Stimulated activated CD8-positive, alpha-beta memory T cell treated with anti-CD3 and anti-CD28 coated beads, Interleukin-7, amount 100 ng/mL, for 24 hours (primary cell): ENCODE results near the gene GPR152.
A peak's percentile ranks its signal among the peaks of the same experiment; 100 is the strongest.
"Not testable (repeated sequence)": the region's sequence is repeated elsewhere in the genome, so short reads cannot be mapped to it uniquely, and the experiment has no call there.

Source experiments
- DNase-seq: peaks from one replicate; pipeline ENCODE4 v3.0.0-alpha.2; 2020; ENCODE audit warnings: low read depth

GPR152 gene

DNA sequence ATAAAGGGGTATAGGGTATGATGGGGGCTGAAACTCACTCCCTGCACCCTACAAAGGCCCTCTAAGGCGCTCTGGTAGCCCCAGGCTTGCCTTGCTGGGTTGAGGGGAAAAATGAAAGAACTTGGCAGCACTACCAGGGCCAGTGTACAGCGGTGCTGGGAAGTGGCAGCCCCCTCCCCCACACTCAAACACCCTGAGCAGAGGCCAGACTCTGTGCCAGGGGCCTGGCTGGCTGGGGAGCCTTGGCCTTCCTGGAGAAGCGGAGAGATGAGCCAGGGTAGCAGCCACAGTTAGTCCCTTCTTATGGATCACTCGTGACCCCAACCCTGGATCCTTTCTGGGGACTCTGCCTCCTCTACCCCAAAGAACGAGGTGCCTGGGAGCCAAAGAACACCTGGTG, 13.8 kb upstream of the GPR152 start:
- DNase-seq = no peak

DNA sequence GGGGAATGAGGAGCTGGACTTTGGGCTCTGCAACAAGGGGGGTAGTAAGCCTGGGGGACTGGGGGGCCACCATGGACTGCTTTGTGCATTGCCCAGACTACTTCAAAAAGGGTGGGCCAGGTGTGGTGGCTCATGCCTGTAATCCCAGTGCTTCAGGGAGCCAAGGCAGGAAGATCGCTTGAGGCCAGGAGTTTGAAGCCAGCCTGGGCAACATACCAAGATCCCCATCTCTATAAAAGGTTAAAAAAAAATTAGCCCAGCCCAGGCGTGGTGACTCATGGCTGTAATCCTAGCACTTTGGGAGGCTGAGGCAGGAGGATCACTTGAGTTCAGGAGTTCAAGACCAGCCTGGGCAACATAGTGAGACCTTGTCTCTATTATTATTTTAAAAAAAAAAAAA, 13.0 kb upstream of the GPR152 start:
- not testable (repeated sequence) for DNase-seq

DNA sequence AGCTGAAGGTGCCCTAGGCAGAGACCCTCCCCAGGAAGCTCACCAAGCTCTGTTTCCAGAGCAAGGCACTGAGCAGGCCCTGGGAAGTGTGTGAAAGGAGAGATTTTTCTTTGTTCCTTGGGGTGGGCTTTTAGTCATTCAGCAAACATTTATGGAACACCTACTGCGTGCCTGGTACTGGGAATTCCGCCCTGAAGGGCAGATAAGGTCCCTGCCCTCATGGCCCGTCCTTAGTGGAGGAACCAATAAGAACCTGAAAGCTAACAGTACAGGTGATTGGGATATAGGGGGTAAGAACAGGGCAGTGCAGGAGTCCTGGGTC, 12.6 kb upstream of the GPR152 start:
- DNase-seq = no peak

DNA sequence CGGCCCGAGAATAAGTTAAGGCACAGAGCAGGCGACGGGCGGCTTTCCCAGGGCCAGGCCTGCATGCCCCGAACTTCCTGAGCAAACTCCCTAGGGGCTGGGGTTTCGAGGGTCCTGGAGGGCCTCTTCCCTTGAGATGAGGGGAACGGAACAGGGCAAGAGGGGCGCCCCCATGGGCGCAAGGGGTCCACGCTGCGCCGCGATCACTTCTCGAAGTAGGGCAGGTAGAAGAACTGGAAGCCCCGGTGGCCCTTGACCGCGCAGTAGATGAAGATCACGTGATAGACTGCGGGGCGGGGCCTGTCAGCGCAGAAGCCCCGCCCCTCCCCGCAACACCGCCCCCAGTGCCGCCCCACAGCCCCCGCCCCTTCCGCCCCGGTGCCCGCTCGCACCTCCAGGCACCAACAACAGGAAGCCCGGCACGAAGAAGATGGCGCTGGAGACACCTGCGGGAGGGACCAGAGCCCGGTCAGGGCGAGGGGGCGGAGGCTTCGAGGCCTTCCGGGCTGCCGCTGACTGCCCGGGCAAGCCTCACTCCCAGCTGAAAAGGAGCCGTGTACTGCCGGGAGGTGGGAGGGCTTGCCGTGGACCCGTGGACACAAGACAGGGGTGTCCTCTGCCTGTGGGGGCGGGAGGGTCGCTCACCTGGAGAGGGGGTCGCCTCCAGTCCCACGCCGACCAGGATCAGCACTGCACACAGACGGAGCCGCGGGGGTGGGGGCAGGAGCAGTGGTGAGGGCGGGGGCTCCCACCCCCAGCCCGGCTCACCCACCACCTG, 12.1 kb upstream of the GPR152 start:
- DNase-seq = peak; percentile 78

DNA sequence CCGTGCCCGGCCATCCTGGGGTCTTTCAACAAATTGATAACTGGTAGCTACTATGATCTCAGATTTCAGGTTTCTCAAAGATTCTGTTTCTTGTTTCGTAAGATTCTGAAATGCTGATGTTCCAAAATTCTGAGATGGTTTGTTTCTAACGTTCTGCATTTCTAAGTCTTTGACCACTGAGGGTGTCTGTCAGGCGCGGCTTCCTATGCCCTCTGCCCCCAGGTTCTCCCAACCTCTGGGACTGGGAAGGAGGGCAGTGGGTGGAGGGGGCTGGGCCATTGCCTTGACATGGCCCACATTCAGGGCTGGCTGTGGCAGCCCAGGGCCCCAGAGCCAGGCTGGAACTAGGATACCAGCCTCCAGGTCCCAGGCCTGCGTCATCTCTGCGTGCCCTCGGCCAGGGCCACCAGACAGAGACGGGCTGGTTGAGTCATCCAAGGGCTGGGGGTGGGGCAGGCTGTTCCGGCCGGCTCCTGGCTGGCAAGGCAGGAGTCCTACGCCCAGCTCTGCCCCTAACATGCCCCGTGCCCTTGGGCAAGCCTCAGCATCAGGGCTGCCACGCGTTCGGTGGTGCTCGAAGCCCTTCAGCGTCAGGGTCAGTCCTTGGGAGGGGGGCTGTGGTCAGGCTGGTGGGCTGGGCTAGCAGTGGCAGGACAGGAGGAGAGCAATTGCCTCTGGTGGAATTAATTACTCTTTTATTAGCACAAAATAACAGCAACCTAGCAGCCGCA, 11.3 kb upstream of the GPR152 start:
- DNase-seq = no peak

DNA sequence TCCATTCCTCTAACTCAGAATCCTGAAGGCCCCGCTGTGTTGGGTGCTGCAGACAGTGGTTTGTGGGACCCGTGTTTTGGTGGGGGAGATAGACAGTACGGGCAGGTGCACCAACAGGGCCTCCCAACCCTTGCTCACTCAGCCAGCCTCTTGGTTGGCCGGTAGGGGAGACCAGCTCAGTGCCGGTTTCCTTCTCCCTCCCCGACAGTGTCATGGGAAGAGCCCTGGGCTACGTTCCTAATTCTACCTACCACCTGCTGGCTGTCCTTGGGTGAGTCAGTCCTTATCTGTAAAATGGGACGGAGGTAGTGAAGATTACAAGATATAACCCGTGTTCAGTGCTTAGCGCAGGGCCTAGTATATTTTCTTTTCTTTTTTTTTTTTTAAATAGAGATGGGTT, 10.7 kb upstream of the GPR152 start:
- no peak for DNase-seq

DNA sequence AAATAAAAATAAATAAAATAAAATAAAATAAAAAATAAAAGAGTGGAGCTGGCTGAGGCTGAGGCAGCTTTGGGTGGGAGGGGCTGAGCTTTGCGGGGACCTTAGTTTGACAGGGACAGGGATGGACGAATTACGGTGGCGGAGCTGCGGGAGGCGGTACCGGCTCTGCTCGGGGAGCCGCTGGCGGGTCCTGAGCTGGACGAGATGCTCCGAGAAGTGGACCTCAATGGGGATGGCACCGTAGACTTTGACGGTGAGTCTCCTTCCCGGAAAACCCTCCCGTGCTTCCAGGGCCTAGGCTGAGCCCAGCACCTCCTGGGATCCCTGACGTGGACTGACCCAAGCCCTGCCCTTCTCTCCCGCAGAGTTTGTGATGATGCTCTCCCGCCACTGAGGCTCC, 5.7 kb upstream of the GPR152 start:
- no peak for DNase-seq

DNA sequence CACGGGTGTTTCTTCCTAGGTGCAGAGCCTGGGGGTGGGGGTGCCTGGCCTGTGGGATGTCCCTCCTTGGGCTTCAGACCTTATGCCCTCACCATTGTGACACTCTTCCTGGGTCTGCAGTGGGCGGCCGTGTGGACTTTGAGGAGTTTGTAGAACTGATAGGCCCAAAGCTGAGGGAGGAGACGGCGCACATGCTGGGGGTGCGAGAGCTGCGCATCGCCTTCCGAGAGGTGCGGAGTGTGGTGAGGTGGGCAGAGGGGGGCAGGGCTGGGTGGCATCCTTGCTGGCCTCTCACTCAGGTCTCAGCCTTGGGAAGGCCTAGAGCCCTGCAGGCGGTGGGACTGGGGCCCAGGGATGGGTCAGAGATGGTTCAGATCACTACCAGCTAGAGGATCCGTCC, 4.9 kb upstream of the GPR152 start:
- no peak for DNase-seq

DNA sequence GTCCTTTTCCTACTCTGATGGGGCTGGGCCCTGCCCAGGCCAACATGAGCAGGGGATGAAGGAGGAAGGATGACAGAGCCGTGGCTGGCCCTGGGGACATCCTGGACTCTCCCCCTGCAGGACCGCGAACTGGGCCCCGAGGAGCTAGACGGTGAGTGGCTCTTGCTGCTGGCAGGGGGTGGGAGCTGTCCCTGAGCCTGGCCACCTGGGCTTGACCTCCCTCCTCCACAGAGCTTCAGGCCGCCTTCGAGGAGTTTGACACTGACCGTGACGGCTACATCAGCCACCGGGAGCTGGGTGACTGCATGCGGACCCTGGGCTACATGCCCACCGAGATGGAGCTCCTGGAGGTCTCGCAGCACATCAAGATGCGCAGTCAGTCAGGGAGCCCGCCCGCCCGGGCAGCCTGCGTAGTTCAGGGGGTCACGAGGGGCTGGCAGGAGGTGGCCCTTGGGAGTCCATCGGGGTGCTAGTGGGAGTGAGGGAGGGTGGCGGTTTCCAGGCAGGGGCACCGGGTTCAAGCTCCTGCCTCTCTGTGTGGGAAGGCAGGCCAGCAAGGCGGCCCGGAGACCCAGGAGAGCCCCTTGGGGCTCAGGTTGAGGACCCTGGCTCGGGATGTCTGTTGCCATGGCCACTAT, 3.7 kb upstream of the GPR152 start:
- DNase-seq = no peak

DNA sequence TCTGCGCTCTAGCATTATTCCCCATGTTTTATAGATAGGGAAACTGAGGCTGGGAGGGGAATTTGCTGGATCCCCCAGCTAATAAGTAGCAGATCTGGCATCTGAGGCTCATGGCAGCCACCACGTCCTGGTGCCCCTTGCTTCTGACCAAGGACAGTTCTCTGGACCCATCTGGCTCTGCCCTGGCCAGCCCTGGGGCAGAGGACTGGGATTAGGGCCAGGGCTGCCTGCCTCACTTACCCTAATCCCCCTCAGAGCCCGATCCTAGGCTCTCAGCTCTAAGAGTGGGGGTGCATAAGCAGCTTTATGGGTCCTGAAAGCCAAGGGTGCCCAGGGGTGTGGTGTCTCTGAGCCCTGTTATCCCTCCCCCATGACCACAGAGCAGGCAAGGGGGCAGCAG, 2.5 kb upstream of the GPR152 start, which contains the start of gene CABP4:
CABP4 (plus strand) TSS at position 301 of the 400 bp plus-strand sequence; CDS start at position 371, 70 bp downstream.
- no peak for DNase-seq

DNA sequence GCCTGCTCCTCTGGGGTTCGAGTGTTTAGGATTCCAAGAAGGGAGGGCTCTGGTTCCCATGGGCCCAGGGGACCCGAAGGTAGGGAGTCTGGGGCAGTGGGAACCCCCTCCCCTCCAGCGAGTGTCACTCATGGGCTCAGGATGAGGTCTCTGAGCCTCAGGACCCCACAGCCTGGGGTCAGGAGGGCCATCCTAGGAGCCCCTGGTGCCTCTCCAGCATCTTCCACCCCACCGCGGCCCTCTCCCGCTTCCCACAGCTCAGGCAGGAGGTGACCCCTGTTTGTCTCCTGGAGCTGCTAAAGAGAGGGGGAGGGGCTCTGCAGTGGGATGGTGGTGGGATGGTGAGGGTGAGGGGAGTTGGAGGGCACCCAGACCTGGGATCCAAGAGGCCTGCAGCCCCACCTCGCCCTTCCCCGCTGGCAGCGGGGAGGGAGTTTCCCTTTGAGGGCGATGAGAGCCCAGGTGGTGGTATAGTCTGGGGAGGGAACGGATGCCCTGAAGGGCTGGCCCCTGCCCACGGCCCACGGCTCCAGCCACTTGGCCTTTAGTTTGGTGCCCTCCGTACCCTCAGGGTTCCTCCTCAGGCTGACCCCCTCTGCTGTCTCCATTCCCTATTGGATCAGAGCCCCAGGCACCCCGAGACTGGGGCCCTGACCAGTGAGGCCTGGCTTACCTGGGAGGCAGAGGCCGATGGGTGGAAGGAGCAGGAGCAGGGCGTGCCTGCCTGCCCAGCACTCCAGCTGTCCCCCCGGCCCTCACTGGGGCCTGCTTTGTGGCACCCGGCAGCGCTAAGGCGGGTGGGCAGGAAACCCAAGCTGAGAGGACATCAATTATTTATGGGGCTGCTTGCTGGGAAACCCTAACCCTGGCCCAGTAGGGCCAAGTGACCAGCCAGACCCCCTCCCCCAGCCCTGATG, 1.5 kb upstream of the GPR152 start:
- DNase-seq = no peak

DNA sequence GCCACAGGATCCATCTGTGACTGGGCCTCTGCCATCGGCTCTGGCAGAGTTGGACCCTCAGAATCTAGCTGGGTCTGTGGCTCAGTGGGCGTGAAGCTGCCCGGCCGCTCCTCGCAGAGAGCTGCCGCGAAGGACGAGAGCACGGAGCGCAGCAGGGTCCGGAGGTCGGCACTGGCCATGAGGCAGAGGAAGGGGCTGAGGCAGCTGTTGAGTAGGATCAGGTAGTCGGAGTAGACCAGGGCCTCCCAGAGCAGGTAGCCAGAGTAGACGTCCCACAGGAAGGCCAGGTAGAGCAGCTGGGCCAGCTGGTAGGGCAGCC, 912 bp downstream of the GPR152 start:
- DNase-seq = no peak

DNA sequence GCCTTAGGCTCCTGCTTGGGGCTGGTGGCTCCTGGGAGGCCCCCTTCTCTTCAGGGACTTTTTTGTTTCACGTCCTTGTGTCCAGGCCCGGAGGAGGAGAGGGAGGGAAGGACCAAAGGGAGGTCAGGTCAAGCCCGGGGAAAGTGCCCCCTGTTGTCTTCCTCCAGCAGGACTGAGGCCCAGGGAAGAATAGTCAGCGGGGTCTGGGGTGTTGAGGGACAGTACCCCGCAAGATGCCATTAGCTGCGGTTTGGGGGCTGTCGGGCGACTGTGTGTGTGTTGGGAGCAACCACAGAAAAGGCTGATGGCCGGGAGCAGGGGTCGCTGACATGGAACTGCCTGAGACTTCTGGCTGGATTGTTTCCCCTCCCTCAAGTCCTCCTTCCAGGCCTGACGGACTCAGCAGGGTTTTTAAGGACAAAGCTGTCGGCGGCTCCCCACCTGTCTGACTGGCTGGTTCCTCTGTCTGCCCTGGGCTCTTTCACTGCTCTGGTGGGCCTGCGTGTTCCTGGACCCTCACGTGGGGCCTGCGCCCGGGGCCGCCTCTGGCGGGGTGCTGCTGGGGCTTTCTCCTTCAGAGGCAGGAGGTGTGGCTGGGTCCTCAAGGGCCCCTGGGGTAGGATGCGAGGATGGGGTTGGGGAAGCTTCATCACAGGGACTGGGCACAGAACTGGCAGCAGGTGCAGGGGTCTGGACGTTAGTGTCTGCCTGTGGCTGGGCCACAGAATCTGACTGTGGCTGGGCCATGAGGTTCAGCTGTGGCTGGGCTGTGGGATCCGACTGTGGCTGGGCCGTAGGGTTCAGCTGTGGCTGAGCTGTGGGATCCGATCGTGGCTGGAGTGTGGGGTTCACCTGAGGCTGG, 1.5 kb downstream of the GPR152 start:
- DNase-seq = no peak

DNA sequence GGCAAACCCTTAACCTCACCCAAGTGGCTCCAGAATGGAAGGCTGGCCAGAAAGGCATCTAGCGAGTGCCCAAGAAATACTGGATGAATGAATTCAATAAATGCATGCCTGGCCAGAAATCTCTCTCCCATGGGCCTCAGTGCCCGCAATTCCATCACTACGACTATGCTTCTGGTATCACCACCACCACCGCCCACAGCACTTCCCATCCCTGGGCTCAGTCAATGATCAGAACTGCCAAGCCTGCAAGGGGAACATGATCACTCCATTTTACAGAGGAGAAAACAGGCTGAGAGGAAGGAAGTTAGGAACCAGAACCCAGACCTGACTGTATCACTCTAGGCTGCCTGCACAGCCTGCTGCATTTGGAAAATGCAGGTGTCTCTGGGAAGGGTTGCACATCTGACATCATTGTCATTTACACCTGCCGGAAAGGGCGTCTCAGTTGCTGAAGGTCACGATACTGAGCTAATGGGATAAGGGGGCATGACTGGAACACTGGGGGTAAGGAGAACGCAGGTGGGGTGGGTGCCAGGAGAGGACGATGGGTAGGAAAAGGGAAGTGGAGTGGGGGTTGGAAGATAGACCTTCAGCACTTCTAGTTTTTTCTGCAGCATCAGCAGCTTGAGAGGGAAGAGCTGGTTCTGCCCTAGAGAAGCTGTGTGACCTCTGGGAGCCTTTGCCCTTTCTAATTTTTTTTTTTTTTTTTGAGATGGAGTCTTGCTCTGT, 3.2 kb downstream of the GPR152 start:
- DNase-seq = no peak

DNA sequence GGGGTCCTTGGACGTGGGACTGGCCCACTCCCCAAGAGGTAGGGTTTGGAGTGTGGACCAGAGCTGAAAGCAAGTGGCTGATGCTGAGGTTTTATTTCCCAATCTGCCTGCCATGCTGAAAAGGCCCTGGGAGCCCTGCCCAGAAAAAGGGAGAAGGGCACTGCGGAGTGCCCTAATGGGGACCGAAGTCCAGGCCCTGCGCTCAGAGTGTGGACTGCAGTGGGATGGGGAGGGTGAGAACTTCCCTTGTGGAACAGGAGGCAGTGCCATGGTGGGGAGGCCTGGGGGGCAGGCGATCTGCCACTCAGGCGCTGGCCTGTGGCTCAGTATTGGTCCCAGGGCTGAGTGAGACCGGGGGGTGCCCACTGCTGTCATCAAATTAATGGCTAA, 4.3 kb downstream of the GPR152 start:
- no peak for DNase-seq

DNA sequence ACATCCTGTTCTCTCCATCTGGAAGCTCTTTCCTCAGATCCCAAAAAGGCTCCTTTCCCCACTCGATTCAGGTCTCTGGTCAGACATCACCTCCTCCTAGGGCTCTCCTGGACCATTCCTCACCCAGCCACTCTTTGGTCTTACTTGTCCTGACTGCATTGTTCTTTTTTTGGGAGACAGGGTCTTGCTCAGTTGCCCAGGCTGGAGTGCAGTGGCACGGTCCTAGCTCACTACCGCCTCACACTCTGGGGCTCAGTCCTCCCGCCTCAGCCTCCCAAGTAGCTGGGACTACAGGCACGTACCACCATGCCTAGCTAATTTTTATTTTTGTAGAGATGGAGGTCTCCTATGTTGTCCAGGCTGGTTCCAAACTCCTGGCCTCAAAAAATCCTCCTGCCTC, 7.0 kb downstream of the GPR152 start:
- DNase-seq = no peak

DNA sequence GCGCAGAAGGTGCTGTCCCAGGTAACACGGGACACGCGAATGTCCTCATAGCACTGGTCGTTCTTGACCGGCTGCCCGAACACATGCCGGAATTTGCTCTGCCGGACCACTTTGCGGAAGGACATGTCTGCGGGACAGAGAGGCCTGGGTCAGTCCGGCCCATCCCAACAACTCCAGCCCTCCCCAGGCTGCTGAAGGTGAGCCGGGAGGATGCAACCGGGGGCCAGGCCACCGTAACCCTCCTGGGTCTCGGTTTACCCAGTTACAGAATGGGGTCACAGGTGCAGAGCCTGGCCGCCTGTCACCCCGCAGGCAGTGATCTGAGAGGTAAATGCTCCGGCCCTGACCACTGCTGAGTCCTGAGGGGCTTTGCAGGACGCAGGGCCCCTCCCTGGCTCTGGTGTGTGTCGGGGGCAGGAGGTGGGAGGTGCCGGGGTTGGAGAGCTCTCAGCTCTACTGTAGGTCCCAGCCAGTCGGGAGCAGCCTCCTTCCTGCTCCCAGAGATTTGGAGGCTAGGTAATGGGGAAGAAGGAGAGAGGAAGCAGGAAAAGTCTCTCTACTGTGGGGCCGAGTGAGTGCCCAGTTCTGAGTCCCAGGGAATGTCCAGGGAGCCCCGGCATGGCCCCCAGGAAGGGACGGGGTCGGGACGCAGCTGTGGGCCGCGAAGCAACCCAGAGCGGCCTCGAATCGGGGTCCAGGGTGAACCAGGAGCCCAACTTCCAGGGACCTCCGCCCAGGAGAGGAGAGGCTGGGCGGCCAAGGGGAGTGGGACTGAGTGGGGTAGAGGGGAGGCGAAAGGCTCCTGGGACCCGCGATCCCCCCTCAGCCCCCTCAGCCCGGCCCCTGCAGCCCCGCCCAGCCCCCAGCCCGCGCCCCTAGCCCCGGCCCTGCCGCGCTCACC, 9.8 kb downstream of the GPR152 start:
- DNase-seq = no peak

DNA sequence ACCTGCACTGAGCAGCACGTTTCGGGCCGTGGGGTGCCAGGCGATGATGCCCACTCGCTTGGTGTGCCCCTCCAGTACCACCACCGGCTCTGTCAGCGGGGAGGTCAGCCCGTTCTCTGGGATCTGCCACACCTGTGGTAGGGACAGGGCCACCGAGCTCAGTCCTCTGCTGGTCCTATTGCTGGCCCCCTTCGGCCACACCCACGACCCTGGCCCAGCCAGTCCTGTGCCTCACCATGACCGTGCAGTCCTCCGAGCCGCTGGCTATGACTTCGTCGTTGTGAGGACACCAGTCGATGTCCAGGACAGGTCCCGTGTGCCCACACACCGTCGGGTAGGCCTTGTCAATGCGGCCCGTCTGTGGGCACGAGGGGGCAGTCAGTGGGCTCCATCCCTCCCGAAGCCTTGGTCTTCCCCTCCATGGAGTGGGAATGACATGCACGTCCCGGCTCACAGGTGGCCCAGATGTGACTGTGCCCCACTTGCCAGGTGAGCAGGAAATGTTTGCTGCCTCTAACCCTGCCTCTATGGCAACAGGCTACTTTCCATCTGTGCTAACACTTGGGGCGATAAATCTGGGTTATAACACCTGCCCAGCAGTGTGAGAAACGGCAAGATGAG, 10.7 kb downstream of the GPR152 start:
- no peak for DNase-seq

DNA sequence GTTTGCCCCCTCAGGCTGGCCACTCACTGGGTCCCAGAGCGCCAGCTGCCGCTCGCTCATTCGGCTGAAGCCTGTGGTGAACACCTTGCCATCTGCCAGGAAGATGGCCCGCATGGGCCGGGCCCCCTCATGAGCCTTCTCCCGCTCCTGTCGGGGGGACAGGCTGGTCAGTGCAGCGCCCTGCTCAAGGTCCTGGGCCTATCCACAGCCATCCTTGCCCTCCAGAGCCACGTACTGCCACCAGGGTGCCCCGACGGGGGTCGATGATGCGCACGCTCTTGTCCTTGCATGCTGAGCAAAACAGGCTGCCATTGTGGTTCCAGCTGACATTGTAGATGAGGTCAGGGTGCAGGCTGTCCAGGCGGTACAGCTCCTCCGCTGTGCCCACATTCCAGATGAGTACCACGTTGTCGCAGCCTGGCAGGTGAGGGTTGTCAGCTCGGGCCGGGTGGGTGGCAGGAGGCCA, 11.4 kb downstream of the GPR152 start:
- DNase-seq = no peak
